GM04504 (cell line): ENCODE results near the gene TK2.
"Not testable (repeated sequence)": the region's sequence is repeated elsewhere in the genome, so short reads cannot be mapped to it uniquely, and the experiment has no call there.

ENCODE experiments used
- DNase-seq: peaks from one replicate; pipeline ENCODE4 v3.0.0-alpha.2; 2012; ENCODE audit warnings: low read depth

Gene TK2

GRCh38 chr16:66503030-66503429 lies 46.9 kb downstream of the TK2 start:
- no peak for DNase-seq

- DNase-seq, result no peak
Measured at GRCh38 chr16:66502020-66502913, 47.7 kb downstream of the TK2 start.

GRCh38 chr16:66501563-66501962 lies 48.4 kb downstream of the TK2 start:
- DNase-seq, result not testable (repeated sequence)

- DNase-seq, result not testable (repeated sequence)
Measured at GRCh38 chr16:66497921-66498320, 52.0 kb downstream of the TK2 start.

GRCh38 chr16:66496226-66496625 lies 53.7 kb downstream of the TK2 start:
- not testable (repeated sequence) for DNase-seq

GRCh38 chr16:66495440-66495839 lies 54.5 kb downstream of the TK2 start:
- DNase-seq, result no peak

GRCh38 chr16:66494916-66495315 lies 55.0 kb downstream of the TK2 start:
- DNase-seq, result no peak

GRCh38 chr16:66493490-66494401 lies 56.2 kb downstream of the TK2 start:
- no peak for DNase-seq

GRCh38 chr16:66491716-66492064 lies 58.2 kb downstream of the TK2 start:
- DNase-seq, result no peak

GRCh38 chr16:66490774-66491715 lies 58.9 kb downstream of the TK2 start:
- no peak for DNase-seq

- DNase-seq, result no peak
Measured at GRCh38 chr16:66489818-66490217, 60.1 kb downstream of the TK2 start.

- no peak for DNase-seq
Measured at GRCh38 chr16:66489385-66489784, 60.5 kb downstream of the TK2 start.

GRCh38 chr16:66488505-66488904 lies 61.4 kb downstream of the TK2 start:
- no peak for DNase-seq

GRCh38 chr16:66487580-66488275 lies 62.2 kb downstream of the TK2 start:
- DNase-seq, result no peak

GRCh38 chr16:66486773-66487579 lies 62.9 kb downstream of the TK2 start:
- DNase-seq, result peak; percentile 25

- DNase-seq, result no peak
Measured at GRCh38 chr16:66486199-66486772, 63.6 kb downstream of the TK2 start.

GRCh38 chr16:66485376-66485775 lies 64.5 kb downstream of the TK2 start:
- no peak for DNase-seq

GRCh38 chr16:66484453-66485213 lies 65.3 kb downstream of the TK2 start:
- no peak for DNase-seq
